ENCODE data around the gene BCAN.

Gene BCAN

GRCh38 chr1:156643049-156643777 is 1.3 kb downstream of the BCAN start:
- no peak for DNase-seq (ENCODE audit: low read depth in 2 of 2)

GRCh38 chr1:156643778-156644092 is 1.8 kb downstream of the BCAN start:
- DNase-seq (ENCODE audit: low read depth in 2 of 2): no peak

- no peak for DNase-seq (ENCODE audit: low read depth in 2 of 2)
Observed at GRCh38 chr1:156644146-156644545, 2.2 kb downstream of the BCAN start.

GRCh38 chr1:156644640-156645039 is 2.7 kb downstream of the BCAN start:
- DNase-seq (ENCODE audit: low read depth in 2 of 2): no peak

- DNase-seq (ENCODE audit: low read depth in 2 of 2): no peak
Observed at GRCh38 chr1:156645056-156645455, 3.1 kb downstream of the BCAN start.

- DNase-seq (ENCODE audit: low read depth in 2 of 2): no peak
Observed at GRCh38 chr1:156645666-156646065, 3.7 kb downstream of the BCAN start.

GRCh38 chr1:156646738-156647211 is 4.9 kb downstream of the BCAN start:
- DNase-seq (ENCODE audit: low read depth in 2 of 2): no peak

GRCh38 chr1:156647351-156647750 is 5.4 kb downstream of the BCAN start:
- DNase-seq (ENCODE audit: low read depth in 2 of 2): no peak

GRCh38 chr1:156648496-156648895 is 6.6 kb downstream of the BCAN start:
- no peak for DNase-seq (ENCODE audit: low read depth in 2 of 2)

GRCh38 chr1:156648951-156649350 is 7.0 kb downstream of the BCAN start:
- no peak for DNase-seq (ENCODE audit: low read depth in 2 of 2)

- DNase-seq (ENCODE audit: low read depth in 2 of 2): no peak
Observed at GRCh38 chr1:156652131-156652991, 10.4 kb downstream of the BCAN start.

- DNase-seq (ENCODE audit: low read depth in 2 of 2): no peak
Observed at GRCh38 chr1:156652992-156653355, 11.1 kb downstream of the BCAN start.

GRCh38 chr1:156654700-156655099 is 12.8 kb downstream of the BCAN start:
- DNase-seq (ENCODE audit: low read depth in 2 of 2): no peak

GRCh38 chr1:156655151-156655903 is 13.4 kb downstream of the BCAN start:
- DNase-seq (ENCODE audit: low read depth in 2 of 2): no peak

GRCh38 chr1:156655904-156656516 is 14.1 kb downstream of the BCAN start:
- no peak for DNase-seq (ENCODE audit: low read depth in 2 of 2)

- peak; percentile 66 to 71 for DNase-seq (ENCODE audit: low read depth in 2 of 2)
Observed at GRCh38 chr1:156656806-156657740, 15.2 kb downstream of the BCAN start.

GRCh38 chr1:156657741-156658319 is 15.9 kb downstream of the BCAN start:
- DNase-seq (ENCODE audit: low read depth in 2 of 2): no peak

GRCh38 chr1:156658496-156658895 is 16.6 kb downstream of the BCAN start:
- no peak for DNase-seq (ENCODE audit: low read depth in 2 of 2)

- no peak for DNase-seq (ENCODE audit: low read depth in 2 of 2)
Observed at GRCh38 chr1:156658945-156659574, 17.1 kb downstream of the BCAN start.

GRCh38 chr1:156659661-156659987 is 17.7 kb downstream of the BCAN start:
- no peak for DNase-seq (ENCODE audit: low read depth in 2 of 2)
